Sigmoid colon (tissue), 7 donors: ENCODE measurements around the gene NABP2. TPM values are rescaled to one million over a fixed set of nuclear protein-coding genes. Genes with fewer than 3 reads are reported as not detected.

Source experiments
- DNase-seq: peaks from one replicate; pipeline ENCODE4 v3.0.0-alpha.2; 2019
- H3K27ac ChIP-seq, 4 donors: fragments of 200-600 bp; sonication (generic); one replicate each; pipeline ENCODE4 v1.5.1; 2016 to 2019; ENCODE audit warnings: mild to moderate bottlenecking in 1 of 4
- H3K27me3 ChIP-seq, 3 donors: fragments of 200-600 bp; sonication (generic); one replicate each; pipeline ENCODE4 v1.5.1; 2019; ENCODE audit warnings: mild to moderate bottlenecking in 1 of 3
- H3K36me3 ChIP-seq, 4 donors: fragments of 200-600 bp; sonication (generic); one replicate each; pipeline ENCODE4 v1.5.1; 2016 to 2019
- H3K4me1 ChIP-seq, 4 donors: fragments of 200-600 bp; sonication (generic); one replicate each; pipeline ENCODE4 v1.5.1; 2017 to 2019
- H3K4me3 ChIP-seq, 4 donors: fragments of 200-600 bp; sonication (generic); one replicate each; pipeline ENCODE4 v1.5.1; 2017 to 2019; ENCODE audit warnings: mild to moderate bottlenecking in 2 of 4, moderate library complexity in 1 of 4
- H3K9me3 ChIP-seq, 4 donors: fragments of 200-600 bp in 3 of 4; sonication (generic) in 3 of 4; one replicate each; pipeline versions ENCODE4 v1.5.1 to v1.6.1; 2013 to 2019
- EP300 ChIP-seq, 4 donors: sonication (generic); formaldehyde crosslinking; IDR thresholded peaks; one replicate each; pipeline ENCODE4 v1.6.1; 2017; ENCODE audit warnings: antibody characterized with exemption in 4 of 4
- POLR2A ChIP-seq, 2 donors: fragments of 450-650 bp; IDR thresholded peaks; one replicate each; pipeline ENCODE4 v1.6.1; 2016; ENCODE audit warnings: antibody characterized with exemption in 2 of 2, mild to moderate bottlenecking in 2 of 2, moderate library complexity in 2 of 2
- POLR2AphosphoS5 ChIP-seq, 4 donors: sonication (generic); formaldehyde crosslinking; IDR thresholded peaks; one replicate each; pipeline ENCODE4 v1.6.1; 2017; ENCODE audit warnings: antibody characterized with exemption in 4 of 4
- WGBS, 2 donors: extraction: QIAGEN DNeasy Blood & Tissue Kit; methylation state at CpG; one replicate each; pipeline ENCODE4 v1.1.7; 2013; 5-methylcytosine and 5-hydroxymethylcytosine counted together
- intact Hi-C: fragments of 100-400 bp; cut with DNase I; formaldehyde crosslinking; loops from one replicate; pipeline ENCODE4 v1.15.1; 2023
- polyA plus RNA-seq, 3 donors: library from polyadenylated mRNA; stranded (reverse); fragments of 200-250 nt; gene quantifications; one replicate each; pipeline ENCODE4 v1.2.3, GENCODE V29; 2013
- total RNA-seq, 4 donors: library from RNA; depleted of rRNA; stranded (reverse); fragments of >200 nt; gene quantifications; one replicate each; pipeline ENCODE4 v1.1.0, GENCODE V29; 2016
- TF ChIP-seq, protein P1 (sequence below), 4 experiments: fragments of 450-650 bp in 3 of 4; fragments of 200-600 bp in 1 of 4; IDR thresholded peaks; one replicate each; pipeline ENCODE4 v1.5.1; 2016 to 2019; ENCODE audit warnings: antibody characterized with exemption in 4 of 4, mild to moderate bottlenecking in 3 of 4, moderate library complexity in 2 of 4
- donor health status: healthy with polysubstance abuse.
- donor health status: Bipolar disorder and iron deficiency.
- donor health status: healthy.

The NABP2 gene
- total and polyA plus RNA-seq, 7 donors, result 17.2 to 43.7 (median 32.6) TPM

GRCh38 chr12:56258068-56258819 lies 34.1 kb downstream of the NABP2 start, which contains the start of gene ANKRD52:
TSS of gene ANKRD52 (minus strand) at chr12:56258384. CDS start at chr12:56258269, 115 bp downstream.
- no peaks in the 10 kb centered on the region for H3K9me3 ChIP-seq
- peak within 1 kb of the TSS; percentile 90 to 96 (median 92) for H3K27ac ChIP-seq
- H3K27me3 ChIP-seq, result no peaks in the 10 kb centered on the region
- DNase-seq, result peak; percentile 87
- TF ChIP-seq POLR2A (IDR thresholded peaks at IDR 0.05) (no peak), POLR2AphosphoS5 (IDR thresholded peaks at IDR 0.05) (peak in 2 of 4 donors; percentile 38 to 46), EP300 (IDR thresholded peaks at IDR 0.05) (no peak)
- TF ChIP-seq, protein P1, sequence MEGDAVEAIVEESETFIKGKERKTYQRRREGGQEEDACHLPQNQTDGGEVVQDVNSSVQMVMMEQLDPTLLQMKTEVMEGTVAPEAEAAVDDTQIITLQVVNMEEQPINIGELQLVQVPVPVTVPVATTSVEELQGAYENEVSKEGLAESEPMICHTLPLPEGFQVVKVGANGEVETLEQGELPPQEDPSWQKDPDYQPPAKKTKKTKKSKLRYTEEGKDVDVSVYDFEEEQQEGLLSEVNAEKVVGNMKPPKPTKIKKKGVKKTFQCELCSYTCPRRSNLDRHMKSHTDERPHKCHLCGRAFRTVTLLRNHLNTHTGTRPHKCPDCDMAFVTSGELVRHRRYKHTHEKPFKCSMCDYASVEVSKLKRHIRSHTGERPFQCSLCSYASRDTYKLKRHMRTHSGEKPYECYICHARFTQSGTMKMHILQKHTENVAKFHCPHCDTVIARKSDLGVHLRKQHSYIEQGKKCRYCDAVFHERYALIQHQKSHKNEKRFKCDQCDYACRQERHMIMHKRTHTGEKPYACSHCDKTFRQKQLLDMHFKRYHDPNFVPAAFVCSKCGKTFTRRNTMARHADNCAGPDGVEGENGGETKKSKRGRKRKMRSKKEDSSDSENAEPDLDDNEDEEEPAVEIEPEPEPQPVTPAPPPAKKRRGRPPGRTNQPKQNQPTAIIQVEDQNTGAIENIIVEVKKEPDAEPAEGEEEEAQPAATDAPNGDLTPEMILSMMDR (IDR thresholded peaks at IDR 0.05), result peak in 2 of 4 experiments; percentile 11 to 90
- peaks cover 4 to 32% (median 25%) of the 10 kb centered on the region in 4 donors for H3K36me3 ChIP-seq
- H3K4me1 ChIP-seq, result peaks cover 0 to 28% (median 26%) of the 10 kb centered on the region in 4 donors
- intact Hi-C loops, result loop anchor here (2.0 to 5.0 kb wide), 2 partner anchors 43 to 66 kb away; partner anchors contain the start of gene CS
- 0% methylated on average over 78 of the region's 78 CpGs for whole genome bisulfite sequencing, 2 donors
- H3K4me3 ChIP-seq, result peak within 1 kb of the TSS; percentile 80 to 86 (median 82)

DNA sequence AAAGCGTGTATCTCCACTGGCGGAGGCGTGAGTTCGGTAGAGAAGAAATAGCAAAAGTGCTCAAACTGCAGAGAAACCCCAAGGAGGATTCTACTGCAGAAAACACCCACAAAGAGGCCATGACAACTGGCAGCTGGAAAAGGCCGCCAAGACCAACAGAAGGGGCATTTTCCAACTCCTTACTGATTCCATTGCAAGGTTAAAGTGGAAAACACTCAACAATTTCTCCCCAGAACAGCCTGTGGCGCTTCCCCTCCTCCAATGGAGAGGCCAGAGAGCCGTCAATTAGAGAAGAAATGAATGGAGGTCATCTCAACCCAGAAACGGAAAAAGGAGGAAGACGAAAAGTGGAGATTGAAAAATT lies 34.7 kb downstream of the NABP2 start:
- peak overlapping the region; percentile 90 to 96 (median 92) for H3K27ac ChIP-seq
- TF ChIP-seq, protein P1 (IDR thresholded peaks at IDR 0.05), result no peak
- TF ChIP-seq POLR2A (IDR thresholded peaks at IDR 0.05), result no peak
- no peak for TF ChIP-seq POLR2AphosphoS5 (IDR thresholded peaks at IDR 0.05)
- no peak for TF ChIP-seq EP300 (IDR thresholded peaks at IDR 0.05)
- WGBS, 2 donors, result 13 to 22% methylated on average over 9 of the region's 9 CpGs
- H3K4me1 ChIP-seq, result peaks cover 0 to 28% (median 26%) of the 10 kb centered on the region in 4 donors
- DNase-seq, result no peak
- H3K36me3 ChIP-seq, result peaks cover 0 to 26% (median 19%) of the 10 kb centered on the region in 4 donors
- H3K4me3 ChIP-seq, result peak overlapping the region; percentile 80 to 86 (median 82)
- intact Hi-C loops, result loop anchor here (2.0 to 5.0 kb wide), 2 partner anchors 42 to 67 kb away; partner anchors contain the start of gene CS
- H3K27me3 ChIP-seq, result no peaks in the 10 kb centered on the region
- no peaks in the 10 kb centered on the region for H3K9me3 ChIP-seq

- TF ChIP-seq, protein P1 (IDR thresholded peaks at IDR 0.05), result no peak
- TF ChIP-seq POLR2A (IDR thresholded peaks at IDR 0.05), result no peak
- no peak for TF ChIP-seq EP300 (IDR thresholded peaks at IDR 0.05)
- TF ChIP-seq POLR2AphosphoS5 (IDR thresholded peaks at IDR 0.05), result no peak
- Histone ChIP-seq H3K9me3 (no peaks in the 10 kb centered on the region), H3K27me3 (no peaks in the 10 kb centered on the region), H3K36me3 (peaks cover 0 to 10% (median 6%) of the 10 kb centered on the region in 4 donors), H3K4me3 (no peak overlapping the region), H3K4me1 (peaks cover 0 to 28% (median 26%) of the 10 kb centered on the region in 4 donors), H3K27ac (no peak overlapping the region)
- DNase-seq, result no peak
- 92 to 94% methylated on average over 8 of the region's 8 CpGs for WGBS, 2 donors
- intact Hi-C loops, result no loop called here
Observed at GRCh38 chr12:56260380-56260779, 36.2 kb downstream of the NABP2 start.

DNA sequence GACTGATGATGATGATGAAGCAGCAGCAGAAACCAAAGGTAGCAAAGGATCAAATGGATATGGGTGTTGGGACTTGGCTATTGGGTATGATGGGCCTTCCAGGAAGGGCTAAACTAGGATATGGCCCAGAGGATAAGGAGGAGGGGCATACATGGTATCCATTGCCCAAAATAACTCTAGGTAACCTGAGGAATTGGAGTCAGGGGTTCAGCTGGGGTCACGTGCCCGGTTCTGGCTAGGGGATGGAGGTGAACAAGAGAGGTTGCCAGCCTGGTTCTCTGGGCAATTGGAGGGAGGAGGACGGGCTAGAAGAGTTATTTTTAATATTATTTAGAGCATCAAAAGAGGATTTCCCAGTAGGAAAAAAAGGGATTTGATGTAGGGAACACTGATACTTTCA lies 36.8 kb downstream of the NABP2 start:
- Histone ChIP-seq H3K4me3 (no peak overlapping the region), H3K4me1 (peaks cover 0 to 29% (median 26%) of the 10 kb centered on the region in 4 donors), H3K27ac (no peak overlapping the region), H3K27me3 (no peaks in the 10 kb centered on the region), H3K9me3 (no peaks in the 10 kb centered on the region), H3K36me3 (peaks cover 0 to 5% (median 1%) of the 10 kb centered on the region in 4 donors)
- DNase-seq, result no peak
- WGBS, 2 donors, result 92 to 95% methylated on average over 3 of the region's 3 CpGs
- intact Hi-C loops, result no loop called here
- TF ChIP-seq POLR2A (IDR thresholded peaks at IDR 0.05) (no peak), POLR2AphosphoS5 (IDR thresholded peaks at IDR 0.05) (no peak), EP300 (IDR thresholded peaks at IDR 0.05) (no peak)
- TF ChIP-seq, protein P1 (IDR thresholded peaks at IDR 0.05), result no peak
